ENCODE results near the gene ZNF610. TPM values are rescaled to one million over a fixed set of nuclear protein-coding genes. Genes with fewer than 3 reads are reported as not detected.
"Not testable (repeated sequence)": the region's sequence is repeated elsewhere in the genome, so short reads cannot be mapped to it uniquely, and the experiment has no call there.

ZNF610 gene
- total RNA-seq, result 3.3 and 4.4 TPM in 2 replicates
- 2.1 TPM for polyA plus RNA-seq (2012)

- peak; percentile 80 for DNase-seq (ENCODE audit: low read depth)
Measured at GRCh38 chr19:52336117-52336790, at the start of gene ZNF610. Gene ZNF610, plus strand, starts transcription at chr19:52336243. Its CDS starts 12,930 bp downstream, at chr19:52349173.

GRCh38 chr19:52286256-52286655 lies 49.8 kb upstream of the ZNF610 start:
- DNase-seq (ENCODE audit: low read depth), result no peak

GRCh38 chr19:52291781-52292180 lies 44.3 kb upstream of the ZNF610 start:
- no peak for DNase-seq (ENCODE audit: low read depth)

- not testable (repeated sequence) for DNase-seq (ENCODE audit: low read depth)
Measured at GRCh38 chr19:52292946-52293345, 43.1 kb upstream of the ZNF610 start.

GRCh38 chr19:52296400-52296772 lies 39.7 kb upstream of the ZNF610 start:
- no peak for DNase-seq (ENCODE audit: low read depth)

GRCh38 chr19:52296773-52297600 lies 39.1 kb upstream of the ZNF610 start, which contains the start of gene ZNF480:
Gene ZNF480, plus strand, starts transcription at chr19:52297169. Its CDS starts 3,244 bp downstream, at chr19:52300413.
- DNase-seq (ENCODE audit: low read depth), result peak; percentile 89

GRCh38 chr19:52297601-52298364 lies 38.3 kb upstream of the ZNF610 start:
- DNase-seq (ENCODE audit: low read depth), result peak; percentile 34

GRCh38 chr19:52307275-52307674 lies 28.8 kb upstream of the ZNF610 start:
- DNase-seq (ENCODE audit: low read depth), result peak; percentile 39

GRCh38 chr19:52322429-52322828 lies 13.6 kb upstream of the ZNF610 start:
- DNase-seq (ENCODE audit: low read depth), result no peak

- DNase-seq (ENCODE audit: low read depth), result peak; percentile 14
Measured at GRCh38 chr19:52331757-52332156, 4.3 kb upstream of the ZNF610 start.

GRCh38 chr19:52335768-52336116 lies 301 bp upstream of the ZNF610 start:
- DNase-seq (ENCODE audit: low read depth), result no peak

- DNase-seq (ENCODE audit: low read depth), result peak; percentile 13
Measured at GRCh38 chr19:52336791-52337381, 843 bp downstream of the ZNF610 start.

GRCh38 chr19:52339022-52339421 lies 3.0 kb downstream of the ZNF610 start:
- not testable (repeated sequence) for DNase-seq (ENCODE audit: low read depth)

- DNase-seq (ENCODE audit: low read depth), result peak; percentile 7
Measured at GRCh38 chr19:52343548-52343947, 7.5 kb downstream of the ZNF610 start.

GRCh38 chr19:52345162-52345561 lies 9.1 kb downstream of the ZNF610 start:
- DNase-seq (ENCODE audit: low read depth), result no peak

GRCh38 chr19:52351512-52351911 lies 15.5 kb downstream of the ZNF610 start:
- no peak for DNase-seq (ENCODE audit: low read depth)

- no peak for DNase-seq (ENCODE audit: low read depth)
Measured at GRCh38 chr19:52366414-52366824, 30.4 kb downstream of the ZNF610 start.

GRCh38 chr19:52369559-52370340 lies 33.7 kb downstream of the ZNF610 start, which contains the start of gene ZNF880:
Gene ZNF880, plus strand, starts transcription at chr19:52369923. Its CDS starts 43 bp downstream, at chr19:52369966.
- DNase-seq (ENCODE audit: low read depth), result peak; percentile 93

GRCh38 chr19:52370341-52370710 lies 34.3 kb downstream of the ZNF610 start:
- no peak for DNase-seq (ENCODE audit: low read depth)

- no peak for DNase-seq (ENCODE audit: low read depth)
Measured at GRCh38 chr19:52391135-52391534, 55.1 kb downstream of the ZNF610 start.

Data from myocyte (in vitro differentiated cells).